Amniotic epithelial cell (primary cell): ENCODE results near the gene SPINT1.

ENCODE experiments used
- DNase-seq: peaks from one replicate; pipeline ENCODE4 v3.0.0-alpha.2; 2010; ENCODE audit warnings: low read depth

The SPINT1 gene

GRCh38 chr15:40828447-40829036 lies 15.3 kb upstream of the SPINT1 start, which contains the start of gene PPP1R14D:
PPP1R14D (minus strand) TSS chr15:40828708; CDS start chr15:40828641, 67 bp downstream.
- no peak for DNase-seq

- no peak for DNase-seq
Observed at GRCh38 chr15:40829115-40829514, 14.7 kb upstream of the SPINT1 start.

GRCh38 chr15:40830884-40831283 lies 13.0 kb upstream of the SPINT1 start:
- no peak for DNase-seq

GRCh38 chr15:40831861-40832260 lies 12.0 kb upstream of the SPINT1 start:
- no peak for DNase-seq

- no peak for DNase-seq
Observed at GRCh38 chr15:40832903-40833302, 10.9 kb upstream of the SPINT1 start.

GRCh38 chr15:40836020-40836419 lies 7.8 kb upstream of the SPINT1 start:
- DNase-seq = no peak

- DNase-seq = no peak
Observed at GRCh38 chr15:40838756-40839155, 5.1 kb upstream of the SPINT1 start.

GRCh38 chr15:40841741-40842140 lies 2.1 kb upstream of the SPINT1 start:
- DNase-seq = no peak

- no peak for DNase-seq
Observed at GRCh38 chr15:40843261-40843884, 475 bp upstream of the SPINT1 start.

GRCh38 chr15:40844696-40845030 lies 815 bp downstream of the SPINT1 start:
- no peak for DNase-seq

GRCh38 chr15:40845036-40845435 lies 1.2 kb downstream of the SPINT1 start:
- no peak for DNase-seq

- peak; percentile 24 for DNase-seq
Observed at GRCh38 chr15:40845511-40846284, 1.9 kb downstream of the SPINT1 start.

- DNase-seq = no peak
Observed at GRCh38 chr15:40846841-40847222, 3.0 kb downstream of the SPINT1 start.

- peak; percentile 72 for DNase-seq
Observed at GRCh38 chr15:40847223-40847961, 3.5 kb downstream of the SPINT1 start.

GRCh38 chr15:40850576-40851112 lies 6.8 kb downstream of the SPINT1 start:
- no peak for DNase-seq

GRCh38 chr15:40852529-40852928 lies 8.7 kb downstream of the SPINT1 start:
- no peak for DNase-seq

- DNase-seq = no peak
Observed at GRCh38 chr15:40853241-40853890, 9.5 kb downstream of the SPINT1 start.

GRCh38 chr15:40854161-40854560 lies 10.3 kb downstream of the SPINT1 start:
- DNase-seq = no peak

GRCh38 chr15:40855706-40856234 lies 11.9 kb downstream of the SPINT1 start:
- DNase-seq = no peak

GRCh38 chr15:40856746-40857145 lies 12.9 kb downstream of the SPINT1 start:
- no peak for DNase-seq

GRCh38 chr15:40857601-40858341 lies 13.9 kb downstream of the SPINT1 start:
- DNase-seq = peak; percentile 42
